H1 (cell line): ENCODE results near the gene COL11A2. TPM values are rescaled to one million over a fixed set of nuclear protein-coding genes. Genes with fewer than 3 reads are reported as not detected.

ENCODE experiments used
- CTCF ChIA-PET: fragments of 300-600 bp; sonication (Branson Sonifier 250); formaldehyde crosslinking; loops from one replicate; lab custom pipeline; 2021; ENCODE audit not compliant: partially characterized antibody; lab: Charles Lee
- POLR2A ChIA-PET: fragments of 300-600 bp; sonication (Branson Sonifier 250); formaldehyde crosslinking; loops from one replicate; lab custom pipeline; 2021; ENCODE audit warnings: inconsistent platforms; ENCODE audit not compliant: partially characterized antibody; lab: Charles Lee
- DNase-seq, 2 experiments: peaks; one replicate each; pipeline versions ENCODE4 v3.0.0 to v3.0.0-alpha.2; 2010 to 2022; ENCODE audit warnings: low spot score in 2 of 2, low read depth in 1 of 2, mixed read lengths in 1 of 2
- FAIRE-seq: peaks from 2 replicates; lab custom pipeline; 2011; peaks lifted over from hg19 to GRCh38; lab: Jason Lieb, UNC
- H2AFZ ChIP-seq: 2 replicates; pipeline ENCODE4 v1.8.1; 2012; ENCODE audit warnings: low read length, inconsistent platforms
- H2AK5ac ChIP-seq: 2 replicates; pipeline ENCODE4 v1.6.1; 2013; ENCODE audit warnings: low read depth, low read length
- H2BK120ac ChIP-seq: replicated peaks from 2 replicates; pipeline ENCODE3; 2013; ENCODE audit warnings: low read depth, low read length, inconsistent platforms
- H2BK12ac ChIP-seq: 2 replicates; pipeline ENCODE4 v1.6.1; 2013; ENCODE audit warnings: low read depth, low read length
- H2BK15ac ChIP-seq: 2 replicates; pipeline ENCODE4 v1.6.1; 2013; ENCODE audit warnings: low read length
- H2BK20ac ChIP-seq: 2 replicates; pipeline ENCODE4 v1.6.1; 2013; ENCODE audit warnings: low read length
- H2BK5ac ChIP-seq: 2 replicates; pipeline ENCODE4 v1.6.1; 2013; ENCODE audit warnings: low read depth, low read length
- H3K14ac ChIP-seq: 2 replicates; pipeline ENCODE4 v1.6.1; 2013; ENCODE audit warnings: inconsistent platforms; ENCODE audit not compliant: insufficient read length
- H3K18ac ChIP-seq: 2 replicates; pipeline ENCODE4 v1.6.1; 2013; ENCODE audit warnings: low read length; ENCODE audit errors: extremely low read depth
- H3K23ac ChIP-seq: 2 replicates; pipeline ENCODE4 v1.6.1; 2013; ENCODE audit warnings: inconsistent platforms; ENCODE audit not compliant: insufficient read length
- H3K23me2 ChIP-seq: 2 replicates; pipeline ENCODE4 v1.6.1; 2013; ENCODE audit warnings: low read depth, low read length
- H3K27ac ChIP-seq: 2 replicates; pipeline ENCODE4 v1.6.1; 2011; ENCODE audit warnings: low read depth, low read length, inconsistent platforms
- H3K27me3 ChIP-seq, 4 experiments: replicated peaks in 1 of 4; 1 replicate in 1 of 4; 2 replicates in 3 of 4; pipeline versions ENCODE4 v1.6.1 to v1.8.1; 2011 to 2013; ENCODE audit warnings: low read length in 3 of 4, mild to moderate bottlenecking in 3 of 4, inconsistent platforms in 2 of 4, mixed read lengths in 2 of 4, moderate library complexity in 1 of 4; ENCODE audit not compliant: control insufficient read depth in 3 of 4, insufficient read depth in 3 of 4; ENCODE audit errors: extremely low read depth in 1 of 4
- H3K36me3 ChIP-seq, 4 experiments: 2 replicates each; pipeline versions ENCODE4 v1.6.1 to v1.8.1; 2011 to 2013; ENCODE audit warnings: mild to moderate bottlenecking in 4 of 4, low read length in 3 of 4, moderate library complexity in 2 of 4, control low read depth in 1 of 4, inconsistent platforms in 1 of 4; ENCODE audit not compliant: insufficient read depth in 4 of 4, control insufficient read depth in 2 of 4
- H3K4ac ChIP-seq: replicated peaks from 2 replicates; pipeline ENCODE3; 2013; ENCODE audit warnings: low read length, low read depth, mixed read lengths, inconsistent platforms; ENCODE audit not compliant: insufficient read length
- H3K4me1 ChIP-seq, 4 experiments: replicated peaks in 1 of 4; 1 replicate in 1 of 4; 2 replicates in 3 of 4; pipeline versions ENCODE4 v1.6.1 to v1.8.1; 2011 to 2013; ENCODE audit warnings: low read length in 3 of 4, inconsistent platforms in 2 of 4, mixed read lengths in 1 of 4; ENCODE audit not compliant: insufficient read depth in 4 of 4, control insufficient read depth in 3 of 4
- H3K4me2 ChIP-seq, 2 experiments: 2 replicates each; pipeline versions ENCODE4 v1.6.1 to v1.8.1; 2011 to 2013; ENCODE audit warnings: low read depth in 2 of 2, low read length in 2 of 2, control low read depth in 1 of 2, inconsistent platforms in 1 of 2, mild to moderate bottlenecking in 1 of 2; ENCODE audit not compliant: insufficient read depth in 1 of 2
- H3K4me3 ChIP-seq, 4 experiments: fragments of 200-600, 300-600 bp in 1 of 4; sonication (generic), shearing (Covaris generic), sonication (Bioruptor Twin) in 1 of 4; 2 replicates each; pipeline versions ENCODE4 v1.5.1 to v1.8.1; 2011 to 2016; ENCODE audit warnings: low read length in 4 of 4, low read depth in 3 of 4, control low read depth in 2 of 4, inconsistent platforms in 2 of 4, mild to moderate bottlenecking in 2 of 4, mixed read lengths in 1 of 4, moderate library complexity in 1 of 4; ENCODE audit not compliant: insufficient read depth in 2 of 4; ENCODE audit errors: extremely low read depth in 1 of 4
- H3K56ac ChIP-seq: replicated peaks from 2 replicates; pipeline ENCODE3; 2013; ENCODE audit warnings: low read depth, mild to moderate bottlenecking, mixed read lengths, low read length, inconsistent platforms; ENCODE audit not compliant: insufficient read length
- H3K79me1 ChIP-seq: 2 replicates; pipeline ENCODE4 v1.6.1; 2013; ENCODE audit warnings: low read depth, low read length, control low read depth
- H3K79me2 ChIP-seq, 2 experiments: 2 replicates each; pipeline versions ENCODE4 v1.6.1 to v1.8.1; 2012 to 2013; ENCODE audit warnings: low read length in 2 of 2, mild to moderate bottlenecking in 2 of 2, inconsistent platforms in 1 of 2; ENCODE audit not compliant: insufficient read depth in 2 of 2, control insufficient read depth in 1 of 2
- H3K9ac ChIP-seq, 4 experiments: replicated peaks in 1 of 4; 1 replicate in 1 of 4; 2 replicates in 3 of 4; pipeline versions ENCODE4 v1.6.1 to v1.8.1; 2011 to 2013; ENCODE audit warnings: low read depth in 3 of 4, low read length in 3 of 4, control low read depth in 2 of 4, mild to moderate bottlenecking in 2 of 4, moderate library complexity in 2 of 4, inconsistent platforms in 1 of 4; ENCODE audit errors: extremely low read depth in 1 of 4
- H3K9me3 ChIP-seq, 2 experiments: 2 replicates each; pipeline versions ENCODE4 v1.6.1 to v1.8.1; 2012 to 2013; ENCODE audit warnings: mild to moderate bottlenecking in 2 of 2, moderate library complexity in 2 of 2, control low read depth in 1 of 2, inconsistent platforms in 1 of 2, low read depth in 1 of 2, low read length in 1 of 2, mixed read lengths in 1 of 2; ENCODE audit not compliant: insufficient read depth in 2 of 2
- H4K20me1 ChIP-seq, 2 experiments: replicated peaks in 1 of 2; 2 replicates each; pipeline versions ENCODE3 to v1.8.1; 2011 to 2013; ENCODE audit warnings: inconsistent platforms in 2 of 2, low read length in 2 of 2, mild to moderate bottlenecking in 1 of 2; ENCODE audit not compliant: insufficient read depth in 2 of 2, control insufficient read depth in 1 of 2
- H4K5ac ChIP-seq: 2 replicates; pipeline ENCODE4 v1.6.1; 2013; ENCODE audit warnings: low read length, low read depth, mixed read lengths, inconsistent platforms; ENCODE audit not compliant: insufficient read length
- H4K8ac ChIP-seq: 2 replicates; pipeline ENCODE4 v1.8.0; 2013; ENCODE audit warnings: mild to moderate bottlenecking, moderate library complexity, low read length, inconsistent platforms; ENCODE audit not compliant: insufficient read depth; ENCODE audit errors: extremely low read depth
- H4K91ac ChIP-seq: replicated peaks from 2 replicates; pipeline ENCODE3; 2013; ENCODE audit warnings: low read length, mixed read lengths, inconsistent platforms; ENCODE audit not compliant: insufficient read length
- ATF3 ChIP-seq: IDR thresholded peaks from 2 replicates; pipeline ENCODE4 v1.6.1; 2011; ENCODE audit warnings: low read depth, mild to moderate bottlenecking, low read length; ENCODE audit not compliant: insufficient read depth
- GABPA ChIP-seq: IDR thresholded peaks from 2 replicates; pipeline ENCODE4 v1.6.1; 2011; ENCODE audit warnings: mild to moderate bottlenecking, low read length, moderate library complexity, borderline replicate concordance; ENCODE audit not compliant: insufficient read depth
- MAFK ChIP-seq: IDR thresholded peaks from 2 replicates; pipeline ENCODE4 v1.6.1; 2012; ENCODE audit warnings: low read depth, mild to moderate bottlenecking, improper control_type of control experiment, low read length
- NANOG ChIP-seq: IDR thresholded peaks from 2 replicates; pipeline ENCODE4 v1.6.1; 2011; ENCODE audit warnings: low read length, low read depth, mild to moderate bottlenecking, inconsistent platforms; ENCODE audit not compliant: insufficient read depth, poor library complexity, severe bottlenecking
- RAD21 ChIP-seq, 2 experiments: IDR thresholded peaks in 1 of 2; conservative IDR thresholded peaks in 1 of 2; 2 replicates each; pipeline ENCODE4 v1.6.1; 2011; ENCODE audit warnings: low read depth in 2 of 2, low read length in 2 of 2, improper control_type of control experiment in 1 of 2, inconsistent platforms in 1 of 2, mild to moderate bottlenecking in 1 of 2, moderate library complexity in 1 of 2
- RBBP5 ChIP-seq: IDR thresholded peaks from 2 replicates; pipeline ENCODE4 v1.7.1; 2012; ENCODE audit warnings: low read depth, mild to moderate bottlenecking, inconsistent platforms, low read length, moderate library complexity, borderline replicate concordance
- TAF1 ChIP-seq: IDR thresholded peaks from 2 replicates; pipeline ENCODE4 v1.6.1; 2011; ENCODE audit warnings: mild to moderate bottlenecking, low read depth, low read length
- WGBS, 2 experiments: shearing (Covaris generic) in 1 of 2; methylation state at CpG; one replicate each; pipeline versions ENCODE4 v1.1.6 to v1.1.7; 2013 to 2015; ENCODE audit warnings: low lambda C conversion rate in 2 of 2, mixed read lengths in 2 of 2, inconsistent platforms in 1 of 2, low coverage in 1 of 2, missing lambda C conversion rate in 1 of 2; ENCODE audit not compliant: insufficient replicate concordance in 2 of 2, insufficient coverage in 1 of 2, insufficient read length in 1 of 2; ENCODE audit errors: extremely low coverage in 1 of 2, missing lambda C conversion rate in 1 of 2; 5-methylcytosine and 5-hydroxymethylcytosine counted together
- polyA plus RNA-seq, 7 experiments: library from polyadenylated mRNA; depleted of rRNA in 3 of 7; stranded (reverse) in 5 of 7; unstranded in 2 of 7; fragments of >200 nt in 5 of 7; fragments of 200-250 nt in 2 of 7; gene quantifications; 1 replicate in 5 of 7; 2 replicates in 1 of 7; 4 replicates in 1 of 7; pipeline versions ENCODE4 v1.2.1 to v1.2.3, GENCODE V29; 2011 to 2013; ENCODE audit warnings: missing spikeins in 2 of 7, mixed read lengths in 2 of 7
- total RNA-seq: library from RNA; stranded (reverse); fragmentation: NEBNext Ultra II Directional; extraction: Animal tissue kit (Norgen Biotek cat#: 25700); gene quantifications from 2 replicates; pipeline ENCODE4 v1.2.1, GENCODE V29; 2021

COL11A2 gene
- total and polyA plus RNA-seq, 2 of the 8 experiments (the other 6 are each of a cell fraction or from before 2014, with no cell fraction given) = 2.8 to 3.8 TPM

DNA sequence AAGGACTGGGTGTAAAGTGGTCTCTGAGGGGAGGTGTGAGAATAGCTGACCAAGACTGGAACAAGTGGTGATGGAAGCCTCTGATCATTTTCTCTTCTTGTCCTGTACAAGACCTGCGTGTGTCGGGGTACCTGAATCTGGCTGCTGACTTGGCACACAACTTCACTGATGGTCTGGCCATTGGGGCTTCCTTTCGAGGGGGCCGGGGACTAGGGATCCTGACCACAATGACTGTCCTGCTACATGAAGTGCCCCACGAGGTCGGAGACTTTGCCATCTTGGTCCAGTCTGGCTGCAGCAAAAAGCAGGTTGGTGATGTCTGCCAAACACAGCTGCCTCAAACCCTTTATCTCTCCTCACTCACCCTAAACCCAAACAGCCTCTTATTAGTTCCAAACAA lies 10.5 kb upstream of the COL11A2 start:
- CTCF ChIA-PET = interaction anchor here (0.6 to 1.5 kb wide), 5 partner anchors 8 to 203 kb away, joined by 3 to 6 read pairs (median 3); no protein-coding TSS in a partner anchor
- TF ChIP-seq RBBP5 = no peak
- no peak for TF ChIP-seq RAD21 (IDR thresholded peaks at IDR 0.05 in 1 of 2, conservative IDR thresholded peaks at IDR 0.05 in 1 of 2; ENCODE audit: low read depth in 2 of 2, low read length in 2 of 2)
- TF ChIP-seq MAFK = no peak
- no peak for TF ChIP-seq GABPA
- TF ChIP-seq ATF3 = no peak
- TF ChIP-seq NANOG = no peak
- TF ChIP-seq TAF1 = no peak

More for the DNA sequence above, 10.5 kb upstream of the COL11A2 start:
- no peak overlapping the region for H3K18ac ChIP-seq
- peaks cover 26% of the 10 kb centered on the region for H3K23me2 ChIP-seq
- H2BK120ac ChIP-seq = no peak overlapping the region
- no peak overlapping the region for H2BK20ac ChIP-seq
- H3K4me3 ChIP-seq = no peak overlapping the region
- H4K5ac ChIP-seq = no peak overlapping the region
- no peak overlapping the region for H3K14ac ChIP-seq
- no peak overlapping the region for H2BK12ac ChIP-seq
- H4K91ac ChIP-seq = no peak overlapping the region
- no peak overlapping the region for H3K27ac ChIP-seq
- POLR2A ChIA-PET = interaction anchor here (1.2 to 1.8 kb wide), 3 partner anchors 9 to 69 kb away, joined by 3 to 4 read pairs (median 4); partner anchors contain the start of genes RPS18 and VPS52
- peaks cover 3 to 22% of the 10 kb centered on the region in 2 experiments; a peak in 3 of 4 replicates for H3K79me2 ChIP-seq
- H4K20me1 ChIP-seq = peaks cover 5 to 18% of the 10 kb centered on the region in 2 experiments
- H3K23ac ChIP-seq = no peak overlapping the region
- no peaks in the 10 kb centered on the region for H3K9me3 ChIP-seq
- peaks cover 16% of the 10 kb centered on the region for H3K79me1 ChIP-seq
- H3K27me3 ChIP-seq = peaks cover 9 to 28% (median 24%) of the 10 kb centered on the region in 4 experiments; a peak in 6 of 7 replicates
- H3K4me1 ChIP-seq = peaks cover 6 to 42% (median 12%) of the 10 kb centered on the region in 4 experiments
- H3K36me3 ChIP-seq = peaks cover 7 to 23% (median 14%) of the 10 kb centered on the region in 4 experiments
- no peak overlapping the region for H3K56ac ChIP-seq
- H2AK5ac ChIP-seq = no peak overlapping the region
- H3K4me2 ChIP-seq = no peak overlapping the region; a peak in 1 of 4 replicates
- DNase-seq (no peak), FAIRE-seq (no peak)
- H2AFZ ChIP-seq = no peak overlapping the region
- H4K8ac ChIP-seq = no peak overlapping the region
- no peak overlapping the region for H3K9ac ChIP-seq
- no peak overlapping the region for H3K4ac ChIP-seq
- no peak overlapping the region for H2BK15ac ChIP-seq
- 97% methylated on average over 6 of the region's 6 CpGs; no CpG with 5 or more reads in 1 of the 2 experiments for whole genome bisulfite sequencing, 2 experiments
- H2BK5ac ChIP-seq = no peak overlapping the region
